Endothelial cell of umbilical vein (primary cell): Measurements from ENCODE around the gene HDAC9. TPM values are rescaled to one million over a fixed set of nuclear protein-coding genes. Genes with fewer than 3 reads are reported as not detected.

ENCODE experiments used
- BruUV-seq: library from RNA; stranded (reverse); fragments of 400-500 nt; replicated peaks from 2 replicates; lab custom pipeline; 2021; lab: Mats Ljungman, UMichigan
- CTCF ChIA-PET: fragments of 300-600, 350-600 bp; sonication (Branson Sonifier 250); formaldehyde crosslinking; loops from one replicate; lab custom pipeline; 2021; ENCODE audit warnings: antibody characterized with exemption, inconsistent platforms; lab: Charles Lee
- POLR2A ChIA-PET: fragments of 300-600, 350-600 bp; sonication (Branson Sonifier 250); formaldehyde crosslinking; loops from one replicate; lab custom pipeline; 2021; ENCODE audit warnings: antibody characterized with exemption, inconsistent platforms; lab: Charles Lee
- DNase-seq: peaks from one replicate; pipeline ENCODE4 v3.0.0-alpha.2; 2011; ENCODE audit warnings: low read depth, low spot score
- FAIRE-seq: peaks from 2 replicates; lab custom pipeline; 2011; peaks lifted over from hg19 to GRCh38; lab: Jason Lieb, UNC
- H2AFZ ChIP-seq: 2 replicates; pipeline ENCODE4 v1.6.0; 2012; ENCODE audit warnings: low read depth, low read length, control low read depth, inconsistent platforms
- H3K27ac ChIP-seq: 2 replicates; pipeline ENCODE4 v1.5.1; 2011; ENCODE audit warnings: low read depth, mild to moderate bottlenecking, control low read depth, low read length, moderate library complexity; ENCODE audit not compliant: insufficient read depth
- H3K27me3 ChIP-seq, 2 experiments: 2 replicates each; pipeline versions ENCODE4 v1.6.0 to v1.6.1; 2011; ENCODE audit warnings: low read length in 2 of 2, mixed read lengths in 1 of 2; ENCODE audit not compliant: control insufficient read depth in 2 of 2, insufficient read depth in 2 of 2
- H3K36me3 ChIP-seq, 2 experiments: 2 replicates in 1 of 2; 3 replicates in 1 of 2; pipeline ENCODE4 v1.5.1; 2011; ENCODE audit warnings: low read length in 2 of 2, mild to moderate bottlenecking in 1 of 2, moderate library complexity in 1 of 2; ENCODE audit not compliant: control insufficient read depth in 2 of 2, insufficient read depth in 2 of 2; ENCODE audit errors: extremely low read depth in 1 of 2
- H3K4me1 ChIP-seq: 3 replicates; pipeline ENCODE4 v1.5.1; 2011; ENCODE audit warnings: mild to moderate bottlenecking, low read length; ENCODE audit not compliant: control insufficient read depth, insufficient read depth; ENCODE audit errors: extremely low read depth
- H3K4me2 ChIP-seq: 2 replicates; pipeline ENCODE4 v1.6.1; 2011; ENCODE audit warnings: low read length, control low read depth, mixed read lengths; ENCODE audit not compliant: insufficient read depth
- H3K4me3 ChIP-seq, 3 experiments: fragments of 200-600 bp in 1 of 3; sonication (generic), shearing (Covaris generic) in 1 of 3; replicated peaks in 1 of 3; 2 replicates each; pipeline ENCODE4 v1.5.1; 2011 to 2016; ENCODE audit warnings: control low read depth in 3 of 3, low read length in 3 of 3, mild to moderate bottlenecking in 2 of 3, inconsistent platforms in 1 of 3, low read depth in 1 of 3, moderate library complexity in 1 of 3; ENCODE audit not compliant: insufficient read depth in 1 of 3
- H3K79me2 ChIP-seq: 2 replicates; pipeline ENCODE4 v1.6.0; 2012; ENCODE audit warnings: low read length, inconsistent platforms; ENCODE audit not compliant: control insufficient read depth, insufficient read depth
- H3K9ac ChIP-seq: replicated peaks from 2 replicates; pipeline ENCODE3; 2011; ENCODE audit warnings: low read length, control low read depth; ENCODE audit not compliant: insufficient read depth; ENCODE audit errors: extremely low read depth
- H3K9me1 ChIP-seq: replicated peaks from 3 replicates; pipeline ENCODE4 v1.6.0; 2011; ENCODE audit warnings: mild to moderate bottlenecking, low read length; ENCODE audit not compliant: control insufficient read depth, insufficient read depth; ENCODE audit errors: extremely low read depth
- H3K9me3 ChIP-seq: replicated peaks from 2 replicates; pipeline ENCODE4 v1.5.1; 2012; ENCODE audit warnings: low read length, inconsistent platforms; ENCODE audit not compliant: control insufficient read depth, insufficient read depth
- H4K20me1 ChIP-seq: replicated peaks from 2 replicates; pipeline ENCODE3; 2011; ENCODE audit warnings: mild to moderate bottlenecking, low read length; ENCODE audit not compliant: control insufficient read depth, insufficient read depth; ENCODE audit errors: extremely low read depth
- CTCF ChIP-seq, 2 donors: IDR thresholded peaks; 1 replicate in 1 of 2; 2 replicates in 1 of 2; pipeline ENCODE4 v1.5.1; 2011; ENCODE audit warnings: low read length in 2 of 2, mild to moderate bottlenecking in 2 of 2, moderate library complexity in 2 of 2, control low read depth in 1 of 2, inconsistent platforms in 1 of 2, low read depth in 1 of 2; ENCODE audit not compliant: insufficient read depth in 1 of 2; ENCODE audit errors: extremely low read depth in 1 of 2
- EZH2 ChIP-seq: IDR thresholded peaks from 2 replicates; pipeline ENCODE4 v1.6.1; 2012; ENCODE audit warnings: borderline replicate concordance, low read depth, mild to moderate bottlenecking, moderate library complexity, low read length, inconsistent platforms; ENCODE audit not compliant: severe bottlenecking
- JUN ChIP-seq: IDR thresholded peaks from 2 replicates; pipeline ENCODE4 v1.6.1; 2011; ENCODE audit warnings: borderline replicate concordance, low read depth; ENCODE audit not compliant: insufficient read length, insufficient read depth
- MAX ChIP-seq: IDR thresholded peaks from 2 replicates; pipeline ENCODE4 v1.6.1; 2011; ENCODE audit not compliant: insufficient read depth, insufficient read length
- MYC ChIP-seq: IDR thresholded peaks from one replicate; pipeline ENCODE4 v1.6.1; 2011; ENCODE audit warnings: mild to moderate bottlenecking, low read depth, low read length
- POLR2AphosphoS5 ChIP-seq: IDR thresholded peaks from 2 replicates; pipeline ENCODE4 v1.6.1; 2012; ENCODE audit warnings: low read depth, mild to moderate bottlenecking, control low read depth, low read length, moderate library complexity; ENCODE audit not compliant: insufficient read depth
- dilution Hi-C: fragments of 300-500 bp; cut with MboI; formaldehyde crosslinking; loops from one replicate; pipeline ENCODE4 v1.15.0; 2019; ENCODE audit warnings: low sequenced_read_pairs; ENCODE audit not compliant: extremely low pct_ligation_motif_present
- intact Hi-C: fragments of 100-400 bp; cut with micrococcal nuclease; formaldehyde crosslinking; loops from one replicate; pipeline ENCODE4 v1.10.0; 2022
- polyA plus RNA-seq, 4 experiments: library from polyadenylated mRNA; depleted of rRNA in 3 of 4; stranded (reverse) in 3 of 4; unstranded in 1 of 4; fragments of >200 nt; gene quantifications; 2 replicates each; pipeline versions ENCODE4 v1.2.1 to v1.2.3, GENCODE V29; 2011 to 2012; ENCODE audit warnings: missing spikeins in 1 of 4
- total RNA-seq: library from RNA; stranded (reverse); gene quantifications from 2 replicates; pipeline ENCODE4 v1.2.3, GENCODE V29; 2021

HDAC9 gene
- total and polyA plus RNA-seq, 2 donors (not counting 3 experiments of a cell fraction or from before 2014, with no cell fraction given): 1.8 to 11.6 TPM

GRCh38 chr7:18471476-18472160 lies 23.9 kb upstream of the HDAC9 start:
- Histone ChIP-seq H3K4me1 (no peaks in the 10 kb centered on the region), H3K4me2 (no peak overlapping the region), H3K9me1 (no peaks in the 10 kb centered on the region), H3K27ac (no peak overlapping the region), H4K20me1 (no peaks in the 10 kb centered on the region), H3K27me3 (no peaks in the 10 kb centered on the region), H3K4me3 (no peak overlapping the region), H3K79me2 (no peaks in the 10 kb centered on the region), H3K9me3 (no peaks in the 10 kb centered on the region), H3K9ac (no peak overlapping the region), H2AFZ (no peak overlapping the region), H3K36me3 (no peaks in the 10 kb centered on the region)
- FAIRE-seq (no peak), DNase-seq (no peak)
- intact Hi-C loops: no loop called here
- TF ChIP-seq MYC (no peak), MAX (no peak), POLR2AphosphoS5 (no peak), EZH2 (no peak), JUN (no peak)
- ChIA-PET POLR2A (no interaction called here), CTCF (interaction anchor here (0.9 kb wide), 1 partner anchor 100 kb away, joined by 3 read pairs; no protein-coding TSS in a partner anchor)
- dilution Hi-C loops: no loop called here
- no TSS peak for BruUV-seq

GRCh38 chr7:18472161-18472483 lies 23.4 kb upstream of the HDAC9 start:
- DNase-seq (no peak), FAIRE-seq (no peak)
- Histone ChIP-seq H4K20me1 (no peaks in the 10 kb centered on the region), H3K4me1 (no peaks in the 10 kb centered on the region), H2AFZ (no peak overlapping the region), H3K27me3 (no peaks in the 10 kb centered on the region), H3K4me3 (no peak overlapping the region), H3K79me2 (no peaks in the 10 kb centered on the region), H3K4me2 (no peak overlapping the region), H3K27ac (no peak overlapping the region), H3K9me1 (no peaks in the 10 kb centered on the region), H3K36me3 (no peaks in the 10 kb centered on the region), H3K9me3 (no peaks in the 10 kb centered on the region), H3K9ac (no peak overlapping the region)
- ChIA-PET POLR2A (no interaction called here), CTCF (interaction anchor here (0.9 to 1.6 kb wide), 2 partner anchors 13 to 99 kb away, joined by 3 to 4 read pairs; no protein-coding TSS in a partner anchor)
- dilution Hi-C loops: no loop called here
- TF ChIP-seq MAX: no peak
- TF ChIP-seq CTCF (IDR thresholded peaks at IDR 0.05; ENCODE audit: extremely low read depth in 1 of 2, insufficient read depth in 1 of 2, low read depth in 1 of 2, low read length in 2 of 2): no peak
- BruUV-seq: no TSS peak
- intact Hi-C loops: no loop called here
